Measurements from ENCODE around the gene TAF5. TPM values are rescaled to one million over a fixed set of nuclear protein-coding genes. Genes with fewer than 3 reads are reported as not detected.
A peak's percentile ranks its signal among the peaks of the same experiment; 100 is the strongest.

Gene TAF5
- total RNA-seq, 1 experiment from 2014 or later: 4.2 TPM

- intact Hi-C loops (cut with micrococcal nuclease; ENCODE audit: unreplicated experiment): loop anchor here (5.0 kb wide), 1 partner anchor 479 kb away; the partner anchor contains the start of gene CNNM2
- peaks cover 59% of the 10 kb centered on the region for H3K79me2 ChIP-seq (ENCODE audit: low read depth)
- H3K27ac ChIP-seq: no peak overlapping the region
- TF ChIP-seq CTCF (conservative IDR thresholded peaks at IDR 0.05): no peak
- no peak for TF ChIP-seq EZH2 (IDR thresholded peaks at IDR 0.05; ENCODE audit: low read depth)
- peak overlapping the region; percentile 89 for H2AFZ ChIP-seq
- H3K4me2 ChIP-seq: peak overlapping the region; percentile 92
- ChIA-PET CTCF (no interaction called here), POLR2A (ENCODE audit: unreplicated experiment) (no interaction called here)
- H3K27me3 ChIP-seq (ENCODE audit: insufficient read depth, low read depth): no peaks in the 10 kb centered on the region
- DNase-seq: no peak
- H3K4me1 ChIP-seq (replicated peaks; ENCODE audit: insufficient read depth): peaks cover 30% of the 10 kb centered on the region
- no peaks in the 10 kb centered on the region for H3K9me3 ChIP-seq (ENCODE audit: insufficient read depth, low read depth)
- H3F3A ChIP-seq (ENCODE audit: insufficient read depth, low read depth): peaks cover 13% of the 10 kb centered on the region; the same call in 1 of the 2 replicates
- BruUV-seq (replicated peaks): TSS peak; percentile 55
- H3K9me2 ChIP-seq (ENCODE audit: insufficient read depth): no peaks in the 10 kb centered on the region
- peak overlapping the region; percentile 77 for H3K4me3 ChIP-seq
- H4K20me1 ChIP-seq (ENCODE audit: insufficient read depth): peaks cover 3% of the 10 kb centered on the region; the same call in 1 of the 2 replicates
- H3K36me3 ChIP-seq (ENCODE audit: low read depth): peaks cover 7% of the 10 kb centered on the region; the same call in 1 of the 2 replicates
These were observed 29.0 kb downstream of the TAF5 start for GRCh38 chr10:103396789-103397087.

GRCh38 chr10:103397191-103397825 lies 29.5 kb downstream of the TAF5 start:
- Histone ChIP-seq H3K27ac (no peak overlapping the region), H2AFZ (peak overlapping the region; percentile 89), H4K20me1 (ENCODE audit: insufficient read depth) (peaks cover 3% of the 10 kb centered on the region; the same call in 1 of the 2 replicates), H3K36me3 (ENCODE audit: low read depth) (peaks cover 7% of the 10 kb centered on the region; the same call in 1 of the 2 replicates), H3K4me3 (peak overlapping the region; percentile 77), H3K27me3 (ENCODE audit: insufficient read depth, low read depth) (no peaks in the 10 kb centered on the region), H3K9me2 (ENCODE audit: insufficient read depth) (no peaks in the 10 kb centered on the region), H3K9me3 (ENCODE audit: insufficient read depth, low read depth) (no peaks in the 10 kb centered on the region), H3K4me2 (peak overlapping the region; percentile 92), H3K4me1 (replicated peaks; ENCODE audit: insufficient read depth) (peaks cover 30% of the 10 kb centered on the region), H3F3A (ENCODE audit: insufficient read depth, low read depth) (peaks cover 12% of the 10 kb centered on the region; the same call in 1 of the 2 replicates), H3K79me2 (ENCODE audit: low read depth) (peaks cover 59% of the 10 kb centered on the region)
- intact Hi-C loops (cut with micrococcal nuclease; ENCODE audit: unreplicated experiment): loop anchor here (5.0 kb wide), 1 partner anchor 480 kb away; the partner anchor contains the start of gene CNNM2
- POLR2A ChIA-PET (ENCODE audit: unreplicated experiment): no interaction called here
- CTCF ChIA-PET: no interaction called here
- TF ChIP-seq EZH2 (IDR thresholded peaks at IDR 0.05; ENCODE audit: low read depth): no peak
- peak; percentile 3 to 34 for DNase-seq
- no TSS peak for BruUV-seq (replicated peaks)

- POLR2A ChIA-PET (ENCODE audit: unreplicated experiment): no interaction called here
- H3K4me3 ChIP-seq: no peak overlapping the region
- no peak for DNase-seq
- H3K27ac ChIP-seq: no peak overlapping the region
- no peaks in the 10 kb centered on the region for H3K9me2 ChIP-seq (ENCODE audit: insufficient read depth)
- H3K4me2 ChIP-seq: no peak overlapping the region
- intact Hi-C loops (cut with micrococcal nuclease; ENCODE audit: unreplicated experiment): no loop called here
- H3K36me3 ChIP-seq (ENCODE audit: low read depth): 0 out of 2 replicates have a peak, but pooled peaks cover 7% of the 10 kb centered on the region
- no peaks in the 10 kb centered on the region for H3K27me3 ChIP-seq (ENCODE audit: insufficient read depth, low read depth)
- BruUV-seq (replicated peaks): no TSS peak
- CTCF ChIA-PET: no interaction called here
- TF ChIP-seq CTCF (conservative IDR thresholded peaks at IDR 0.05): no peak
- TF ChIP-seq EZH2 (IDR thresholded peaks at IDR 0.05; ENCODE audit: low read depth): no peak
- H3K9me3 ChIP-seq (ENCODE audit: insufficient read depth, low read depth): no peaks in the 10 kb centered on the region
- H2AFZ ChIP-seq: no peak overlapping the region
- H3F3A ChIP-seq (ENCODE audit: insufficient read depth, low read depth): no peaks in the 10 kb centered on the region
- no peaks in the 10 kb centered on the region; the same call in 1 of the 2 replicates for H4K20me1 ChIP-seq (ENCODE audit: insufficient read depth)
- H3K79me2 ChIP-seq (ENCODE audit: low read depth): no peaks in the 10 kb centered on the region
- H3K4me1 ChIP-seq (replicated peaks; ENCODE audit: insufficient read depth): no peaks in the 10 kb centered on the region
These were observed 45.8 kb downstream of the TAF5 start for GRCh38 chr10:103413564-103413963.
